Measurements from ENCODE around the gene CACNA1A. TPM values are rescaled to one million over a fixed set of nuclear protein-coding genes. Genes with fewer than 3 reads are reported as not detected.

Gene CACNA1A
- total RNA-seq, result 1 to 10 TPM in 1 of 4 donors, not detected in 3; 1.1 TPM

GRCh38 chr19:13506471-13506820 is at the start of gene CACNA1A:
Gene CACNA1A (minus strand): TSS chr19:13506479. CDS start chr19:13506224, 255 bp downstream.
- no peak for DNase-seq
- WGBS, 2 donors, result 3% methylated on average over 13 of the region's 21 CpGs
- Histone ChIP-seq H3K27ac (no peak within 1 kb of the TSS), H3K36me3 (no peaks in the 10 kb centered on the region), H3K27me3 (peaks cover 6 to 98% (median 7%) of the 10 kb centered on the region in 4 donors), H3K4me3 (peak within 1 kb of the TSS in 3 of 4 donors; percentile 4 to 54 (median 35)), H3K4me1 (peaks cover 0 to 12% (median 8%) of the 10 kb centered on the region in 3 donors), H3K9me3 (no peaks in the 10 kb centered on the region)
- TF ChIP-seq POLR2A (IDR thresholded peaks at IDR 0.05), result no peak
- no peak for TF ChIP-seq CTCF (IDR thresholded peaks at IDR 0.05)
- intact Hi-C loops (cut with DNase I), result no loop called here

GRCh38 chr19:13554506-13555240 is 48.4 kb upstream of the CACNA1A start:
- no peak overlapping the region for H3K27ac ChIP-seq
- 40 to 51% methylated on average over 9 to 10 of the region's 10 CpGs for WGBS, 2 donors
- intact Hi-C loops (cut with DNase I), result no loop called here
- H3K4me1 ChIP-seq, result no peaks in the 10 kb centered on the region
- no peak for TF ChIP-seq POLR2A (IDR thresholded peaks at IDR 0.05)
- no peak for TF ChIP-seq CTCF (IDR thresholded peaks at IDR 0.05)
- peaks cover 0 to 50% (median 0%) of the 10 kb centered on the region in 4 donors for H3K27me3 ChIP-seq
- H3K9me3 ChIP-seq, result no peaks in the 10 kb centered on the region
- H3K36me3 ChIP-seq, result no peaks in the 10 kb centered on the region
- DNase-seq, result no peak
- no peak overlapping the region for H3K4me3 ChIP-seq

- WGBS, 2 donors, result 96 to 100% methylated on average over 2 of the region's 2 CpGs
- no peaks in the 10 kb centered on the region for H3K36me3 ChIP-seq
- H3K27me3 ChIP-seq, result peaks cover 0 to 48% (median 0%) of the 10 kb centered on the region in 4 donors
- H3K4me1 ChIP-seq, result no peaks in the 10 kb centered on the region
- intact Hi-C loops (cut with DNase I), result no loop called here
- H3K4me3 ChIP-seq, result no peak overlapping the region
- H3K27ac ChIP-seq, result no peak overlapping the region
- no peak for DNase-seq
- no peaks in the 10 kb centered on the region for H3K9me3 ChIP-seq
- TF ChIP-seq POLR2A (IDR thresholded peaks at IDR 0.05) (no peak), CTCF (IDR thresholded peaks at IDR 0.05) (no peak)
These were observed 47.7 kb upstream of the CACNA1A start for GRCh38 chr19:13553880-13554400.

- H3K36me3 ChIP-seq, result no peaks in the 10 kb centered on the region
- 60 to 70% methylated on average over 3 of the region's 3 CpGs for WGBS, 2 donors
- peaks cover 0 to 48% (median 0%) of the 10 kb centered on the region in 4 donors for H3K27me3 ChIP-seq
- H3K9me3 ChIP-seq, result peaks cover 0 to 5% (median 0%) of the 10 kb centered on the region in 3 donors
- intact Hi-C loops (cut with DNase I), result no loop called here
- no peak for DNase-seq
- no peak for TF ChIP-seq CTCF (IDR thresholded peaks at IDR 0.05)
- TF ChIP-seq POLR2A (IDR thresholded peaks at IDR 0.05), result no peak
- no peak overlapping the region for H3K27ac ChIP-seq
- no peaks in the 10 kb centered on the region for H3K4me1 ChIP-seq
- H3K4me3 ChIP-seq, result no peak overlapping the region
These were observed 41.9 kb upstream of the CACNA1A start for GRCh38 chr19:13548131-13548530.

- Histone ChIP-seq H3K9me3 (peaks cover 0 to 5% (median 0%) of the 10 kb centered on the region in 3 donors), H3K27ac (no peak overlapping the region), H3K4me1 (no peaks in the 10 kb centered on the region), H3K27me3 (peaks cover 0 to 47% (median 0%) of the 10 kb centered on the region in 4 donors), H3K36me3 (no peaks in the 10 kb centered on the region), H3K4me3 (no peak overlapping the region)
- no peak for DNase-seq
- no peak for TF ChIP-seq POLR2A (IDR thresholded peaks at IDR 0.05)
- no peak for TF ChIP-seq CTCF (IDR thresholded peaks at IDR 0.05)
- intact Hi-C loops (cut with DNase I), result no loop called here
These were observed 40.8 kb upstream of the CACNA1A start for GRCh38 chr19:13547102-13547501.

All from esophagus squamous epithelium (tissue), 5 donors.